Neutrophil (primary cell): ENCODE results near the gene CHAC1.

Experiments used
- H3K27ac ChIP-seq: fragments of 200-600 bp; sonication (generic); 2 replicates; pipeline ENCODE4 v1.5.1; 2016; ENCODE audit warnings: mild to moderate bottlenecking, moderate library complexity
- H3K27me3 ChIP-seq: fragments of 200-600 bp; sonication (generic); 2 replicates; pipeline ENCODE4 v1.6.0; 2016; ENCODE audit warnings: mild to moderate bottlenecking
- H3K36me3 ChIP-seq: fragments of 200-600 bp; sonication (generic); 2 replicates; pipeline ENCODE4 v1.5.1; 2017
- H3K4me1 ChIP-seq, 2 experiments: fragments of 200-600 bp in 1 of 2; sonication (generic) in 1 of 2; 1 replicate in 1 of 2; 2 replicates in 1 of 2; pipeline versions ENCODE4 v1.5.1 to v1.6.1; 2013 to 2016; ENCODE audit warnings: low read depth in 1 of 2, low read length in 1 of 2, mild to moderate bottlenecking in 1 of 2, moderate library complexity in 1 of 2; ENCODE audit not compliant: control insufficient read depth in 1 of 2, insufficient read depth in 1 of 2
- H3K4me3 ChIP-seq, 2 experiments: fragments of 200-600 bp in 1 of 2; sonication (generic) in 1 of 2; 1 replicate in 1 of 2; 2 replicates in 1 of 2; pipeline ENCODE4 v1.5.1; 2013 to 2016; ENCODE audit warnings: low read depth in 1 of 2, low read length in 1 of 2, mild to moderate bottlenecking in 1 of 2, moderate library complexity in 1 of 2
- H3K9me3 ChIP-seq: fragments of 200-600 bp; sonication (generic); 2 replicates; pipeline ENCODE4 v1.5.1; 2016
- TF ChIP-seq, protein P1 (sequence below): fragments of 200-600 bp; sonication (generic); IDR thresholded peaks from 2 replicates; pipeline ENCODE4 v1.5.1; 2016; ENCODE audit warnings: antibody characterized with exemption

The CHAC1 gene

DNA sequence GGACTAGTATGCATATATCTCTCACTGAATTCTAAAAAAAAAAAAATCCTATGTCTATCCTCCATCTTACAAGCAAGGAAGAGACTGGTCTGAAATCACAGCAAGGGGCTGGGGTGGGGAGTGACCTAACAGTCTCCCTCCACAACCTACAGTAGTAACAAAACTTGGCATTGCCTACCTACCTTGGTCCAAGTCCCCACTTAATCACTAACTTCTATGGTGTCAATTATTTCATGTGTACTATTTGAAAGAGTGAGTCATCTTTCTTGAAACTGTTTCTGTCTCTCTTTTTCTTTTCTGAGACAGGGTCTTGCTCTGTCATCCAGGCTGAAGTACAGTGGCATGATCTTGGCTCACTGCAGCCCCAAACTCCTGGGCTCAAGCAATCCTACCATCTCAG, 36.8 kb downstream of the CHAC1 start:
- H3K36me3 ChIP-seq = peaks cover 68% of the 10 kb centered on the region
- TF ChIP-seq, protein P1, sequence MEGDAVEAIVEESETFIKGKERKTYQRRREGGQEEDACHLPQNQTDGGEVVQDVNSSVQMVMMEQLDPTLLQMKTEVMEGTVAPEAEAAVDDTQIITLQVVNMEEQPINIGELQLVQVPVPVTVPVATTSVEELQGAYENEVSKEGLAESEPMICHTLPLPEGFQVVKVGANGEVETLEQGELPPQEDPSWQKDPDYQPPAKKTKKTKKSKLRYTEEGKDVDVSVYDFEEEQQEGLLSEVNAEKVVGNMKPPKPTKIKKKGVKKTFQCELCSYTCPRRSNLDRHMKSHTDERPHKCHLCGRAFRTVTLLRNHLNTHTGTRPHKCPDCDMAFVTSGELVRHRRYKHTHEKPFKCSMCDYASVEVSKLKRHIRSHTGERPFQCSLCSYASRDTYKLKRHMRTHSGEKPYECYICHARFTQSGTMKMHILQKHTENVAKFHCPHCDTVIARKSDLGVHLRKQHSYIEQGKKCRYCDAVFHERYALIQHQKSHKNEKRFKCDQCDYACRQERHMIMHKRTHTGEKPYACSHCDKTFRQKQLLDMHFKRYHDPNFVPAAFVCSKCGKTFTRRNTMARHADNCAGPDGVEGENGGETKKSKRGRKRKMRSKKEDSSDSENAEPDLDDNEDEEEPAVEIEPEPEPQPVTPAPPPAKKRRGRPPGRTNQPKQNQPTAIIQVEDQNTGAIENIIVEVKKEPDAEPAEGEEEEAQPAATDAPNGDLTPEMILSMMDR = no peak
- no peak overlapping the region for H3K27ac ChIP-seq
- no peaks in the 10 kb centered on the region for H3K9me3 ChIP-seq
- H3K4me3 ChIP-seq = no peak overlapping the region
- H3K4me1 ChIP-seq = no peaks in the 10 kb centered on the region
- no peaks in the 10 kb centered on the region for H3K27me3 ChIP-seq

DNA sequence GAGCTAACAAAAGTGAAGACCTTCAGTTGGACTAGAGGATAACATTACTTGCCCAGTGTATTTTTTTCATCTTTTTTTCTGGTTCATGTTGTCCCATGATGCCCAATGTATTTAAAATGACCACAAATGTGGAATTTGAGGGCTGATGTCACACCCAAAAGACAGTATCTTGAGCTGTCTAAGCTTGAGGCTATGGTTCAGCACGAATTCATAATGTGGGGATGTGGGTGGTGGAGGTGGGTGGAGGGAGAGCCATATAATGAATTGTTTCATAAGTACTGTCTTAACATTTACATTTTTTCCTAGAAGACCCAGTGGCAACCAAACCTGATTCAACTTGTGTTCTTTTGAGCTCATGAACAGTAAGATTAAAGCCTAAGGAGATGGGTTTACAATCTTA, 37.5 kb downstream of the CHAC1 start:
- no peak overlapping the region for H3K4me3 ChIP-seq
- H3K27ac ChIP-seq = no peak overlapping the region
- TF ChIP-seq, protein P1 = no peak
- peaks cover 66% of the 10 kb centered on the region for H3K36me3 ChIP-seq
- no peaks in the 10 kb centered on the region for H3K4me1 ChIP-seq
- no peaks in the 10 kb centered on the region for H3K9me3 ChIP-seq
- no peaks in the 10 kb centered on the region for H3K27me3 ChIP-seq

DNA sequence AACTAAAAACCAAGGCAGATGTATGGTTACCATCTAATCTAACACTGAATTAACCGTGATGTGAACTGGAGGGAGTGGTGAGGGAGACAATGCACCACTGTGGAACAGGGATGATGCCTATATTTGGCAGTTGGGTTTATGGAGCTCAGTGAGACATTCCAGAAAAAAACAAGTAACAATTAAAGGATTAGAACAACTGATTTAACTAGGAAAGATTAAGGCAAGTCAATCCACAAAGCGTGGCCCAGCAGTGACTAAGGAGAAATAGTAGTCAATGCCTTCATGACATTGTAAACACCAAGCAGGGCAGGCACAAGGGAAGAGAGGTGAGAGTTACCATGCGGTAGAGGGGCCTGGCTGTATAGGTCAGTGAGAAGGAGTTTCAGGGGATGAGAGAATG, 38.1 kb downstream of the CHAC1 start:
- peaks cover 66% of the 10 kb centered on the region for H3K36me3 ChIP-seq
- no peak overlapping the region for H3K4me3 ChIP-seq
- TF ChIP-seq, protein P1 = no peak
- H3K9me3 ChIP-seq = no peaks in the 10 kb centered on the region
- H3K27ac ChIP-seq = no peak overlapping the region
- H3K27me3 ChIP-seq = no peaks in the 10 kb centered on the region
- no peaks in the 10 kb centered on the region for H3K4me1 ChIP-seq

DNA sequence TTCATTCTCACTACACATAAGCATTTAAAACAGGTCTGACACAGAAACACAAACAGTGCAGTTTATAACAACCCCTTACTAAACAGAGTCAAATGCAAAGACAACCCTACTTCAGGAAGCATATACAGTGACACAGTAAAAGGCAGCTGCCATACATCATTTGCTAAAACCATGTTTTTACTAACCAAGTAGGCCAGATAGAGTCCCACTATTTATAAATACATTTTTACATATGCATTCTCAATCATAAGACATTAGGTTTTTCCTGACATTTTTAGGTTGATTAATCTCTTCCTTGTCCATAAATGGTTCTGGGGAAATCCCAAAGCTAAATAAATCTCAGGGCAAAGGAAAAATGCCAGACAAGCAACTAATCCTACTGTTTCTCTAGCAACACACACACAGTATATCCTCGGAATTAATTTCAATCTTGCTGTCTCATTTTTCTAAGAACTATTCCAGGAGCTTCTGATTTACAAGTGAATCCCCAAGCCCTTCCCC, 39.0 kb downstream of the CHAC1 start:
- H3K27ac ChIP-seq = no peak overlapping the region
- H3K27me3 ChIP-seq = no peaks in the 10 kb centered on the region
- no peaks in the 10 kb centered on the region for H3K9me3 ChIP-seq
- TF ChIP-seq, protein P1 = no peak
- no peaks in the 10 kb centered on the region for H3K4me1 ChIP-seq
- H3K4me3 ChIP-seq = no peak overlapping the region
- peaks cover 66% of the 10 kb centered on the region for H3K36me3 ChIP-seq

DNA sequence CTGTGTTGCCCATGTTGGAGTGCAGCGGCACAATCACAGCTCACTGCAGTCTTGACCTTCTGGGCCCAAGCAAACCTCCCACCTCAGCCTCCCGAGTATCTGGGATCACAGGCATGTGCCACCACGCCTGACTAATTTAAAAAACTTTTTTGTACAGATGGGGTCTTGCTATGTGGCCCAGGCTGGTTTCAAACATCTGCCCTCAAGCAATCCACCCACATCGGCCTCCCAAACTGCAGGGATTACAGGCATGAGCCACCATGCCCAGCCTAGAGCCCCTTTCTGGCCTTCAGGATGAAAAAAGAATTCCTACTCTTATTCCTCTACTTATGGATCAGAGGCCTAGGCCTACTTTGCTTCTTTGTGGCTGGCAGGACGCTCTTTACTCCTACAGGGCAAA, 39.6 kb downstream of the CHAC1 start:
- TF ChIP-seq, protein P1 = no peak
- no peaks in the 10 kb centered on the region for H3K27me3 ChIP-seq
- H3K4me3 ChIP-seq = no peak overlapping the region
- peaks cover 64% of the 10 kb centered on the region for H3K36me3 ChIP-seq
- no peak overlapping the region for H3K27ac ChIP-seq
- H3K9me3 ChIP-seq = no peaks in the 10 kb centered on the region
- H3K4me1 ChIP-seq = no peaks in the 10 kb centered on the region

DNA sequence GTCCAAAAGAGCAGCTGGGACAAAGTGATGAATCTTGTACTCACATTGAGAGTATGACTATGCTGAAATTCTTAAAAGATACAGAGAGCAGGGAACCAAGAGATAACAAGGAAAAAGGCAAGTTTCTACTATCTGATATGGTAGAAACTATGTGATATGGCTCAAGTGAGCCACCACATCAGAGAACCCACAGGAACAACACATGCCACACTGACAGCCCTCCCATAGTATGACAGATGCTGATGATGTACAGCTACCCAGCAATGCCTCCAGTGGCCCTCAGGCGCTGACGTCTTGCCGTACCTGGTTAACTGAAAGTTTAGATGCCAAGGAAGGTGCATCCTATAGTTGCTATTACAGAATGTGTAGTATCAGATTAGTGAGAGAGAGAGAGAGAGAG, 42.4 kb downstream of the CHAC1 start:
- Histone ChIP-seq H3K27ac (no peak overlapping the region), H3K4me3 (no peak overlapping the region), H3K36me3 (peaks cover 64% of the 10 kb centered on the region), H3K4me1 (no peaks in the 10 kb centered on the region), H3K27me3 (no peaks in the 10 kb centered on the region), H3K9me3 (no peaks in the 10 kb centered on the region)
- TF ChIP-seq, protein P1 = no peak
